HG02623 (cell line): ENCODE measurements around the gene ACER1.
"Not testable (repeated sequence)": the region's sequence is repeated elsewhere in the genome, so short reads cannot be mapped to it uniquely, and the experiment has no call there.

Experiments
- ATAC-seq: cut with Tn5 transposase; IDR thresholded peaks from one replicate; pipeline ENCODE4 v1.9.1; 2021; ENCODE audit warnings: moderate library complexity; ENCODE audit not compliant: unreplicated experiment

ACER1 gene

DNA sequence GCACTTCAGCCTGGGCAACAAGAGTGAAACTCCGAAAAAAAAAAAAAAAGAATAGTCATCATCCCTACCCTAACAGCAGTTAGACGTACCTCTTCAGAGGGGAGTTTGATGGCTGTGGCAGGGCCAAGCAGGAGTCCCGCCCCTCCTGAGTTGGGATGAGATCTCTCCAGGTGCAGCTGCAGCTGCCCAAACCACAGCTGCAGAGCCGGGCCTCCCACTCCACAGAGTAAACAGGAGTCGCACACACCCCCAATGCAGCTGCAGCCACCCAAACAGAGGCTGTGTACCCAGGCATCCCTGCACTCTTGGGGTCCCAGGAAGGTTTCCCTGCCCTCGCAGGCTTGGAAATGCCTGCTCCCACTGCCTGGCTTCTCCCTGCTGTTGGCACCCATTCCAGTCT lies 36.2 kb downstream of the ACER1 start:
- ATAC-seq = no peak

DNA sequence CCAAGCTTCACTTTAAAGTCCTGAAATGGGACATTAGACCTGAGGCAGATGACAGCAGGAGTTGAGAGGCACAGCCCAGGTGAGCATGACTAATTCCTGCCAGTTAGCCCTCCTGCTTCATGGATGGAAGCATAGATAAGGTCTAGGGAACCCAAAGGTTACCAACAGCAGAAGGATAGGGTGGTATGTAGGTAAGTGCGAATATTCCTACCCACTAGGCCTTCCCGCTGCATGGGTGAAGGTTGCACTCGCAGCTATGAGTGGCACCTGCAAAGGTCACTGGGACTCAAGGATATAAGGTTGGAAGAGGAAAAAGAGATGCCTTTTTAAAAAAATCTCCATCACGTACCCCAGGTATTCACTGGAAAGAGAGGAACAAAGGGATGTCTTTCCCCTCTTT lies 41.4 kb downstream of the ACER1 start:
- ATAC-seq = no peak

DNA sequence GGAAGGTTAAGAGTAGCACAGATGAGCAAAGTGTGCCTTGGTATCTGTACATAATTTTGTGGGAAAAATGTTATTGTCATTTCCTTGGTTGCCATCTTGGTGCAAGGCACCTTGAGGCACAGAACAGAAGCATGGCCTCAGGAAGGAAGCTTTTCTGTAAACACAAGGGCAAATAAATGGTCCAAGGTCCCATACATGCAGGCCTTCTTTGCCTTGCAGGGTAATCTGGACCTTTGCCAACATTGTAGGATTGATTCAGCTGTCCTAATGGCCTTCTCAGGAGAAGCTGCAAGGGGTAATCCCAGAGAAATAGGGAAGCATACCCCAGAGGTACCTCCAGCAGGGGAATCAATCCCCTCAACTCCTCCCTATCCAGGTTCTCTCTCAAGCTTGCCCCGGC lies 44.7 kb downstream of the ACER1 start:
- ATAC-seq = no peak

DNA sequence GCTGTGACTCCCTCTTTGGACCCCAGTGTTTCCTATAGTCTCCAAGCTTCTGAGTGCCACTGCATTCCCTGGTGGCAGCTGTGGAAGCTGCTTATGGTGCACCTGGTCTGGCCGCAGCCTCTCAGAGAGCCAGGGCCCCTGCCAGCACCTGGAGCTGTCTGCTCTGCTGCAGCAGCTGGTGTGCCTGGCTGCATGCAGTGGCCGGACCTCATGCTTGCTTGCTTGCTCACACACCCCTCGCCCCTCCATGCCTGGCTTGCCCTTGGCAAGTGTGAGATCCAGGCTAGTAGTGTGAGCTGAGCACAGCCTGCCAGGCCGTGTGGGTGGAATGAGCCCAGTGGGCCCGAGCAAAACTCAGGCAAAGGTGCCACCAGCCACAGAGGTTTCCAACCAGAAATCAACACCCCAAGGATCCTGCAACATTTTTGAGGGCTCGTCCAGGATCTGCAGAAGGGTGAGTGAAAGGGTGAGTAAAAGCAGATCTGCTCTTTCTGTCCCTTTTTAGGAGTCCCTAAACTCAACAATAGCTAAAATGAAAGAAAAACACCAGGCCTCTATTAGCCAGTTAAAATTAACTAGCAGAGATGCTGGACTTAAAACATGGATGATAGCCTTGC lies 46.0 kb downstream of the ACER1 start:
- no peak for ATAC-seq

DNA sequence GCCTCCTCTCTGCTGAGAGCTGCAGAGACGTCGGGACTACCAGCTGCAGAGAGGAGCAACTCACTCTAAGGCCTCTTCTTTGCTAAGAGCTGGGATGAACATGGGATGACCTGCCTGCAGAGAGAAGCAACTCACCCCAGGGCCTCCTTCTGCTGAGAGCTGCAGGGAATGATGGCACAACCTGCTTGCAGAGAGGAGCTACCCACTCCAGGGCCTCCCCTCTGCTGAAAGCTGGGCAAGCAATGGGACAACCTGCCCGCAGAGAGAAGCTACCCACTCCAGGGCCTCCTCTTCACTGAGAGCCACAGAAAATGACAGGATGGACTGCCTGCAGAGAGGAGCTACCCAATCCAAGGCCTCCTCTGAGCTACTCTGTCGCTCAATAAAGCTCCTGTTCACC lies 46.7 kb downstream of the ACER1 start:
- no peak for ATAC-seq

DNA sequence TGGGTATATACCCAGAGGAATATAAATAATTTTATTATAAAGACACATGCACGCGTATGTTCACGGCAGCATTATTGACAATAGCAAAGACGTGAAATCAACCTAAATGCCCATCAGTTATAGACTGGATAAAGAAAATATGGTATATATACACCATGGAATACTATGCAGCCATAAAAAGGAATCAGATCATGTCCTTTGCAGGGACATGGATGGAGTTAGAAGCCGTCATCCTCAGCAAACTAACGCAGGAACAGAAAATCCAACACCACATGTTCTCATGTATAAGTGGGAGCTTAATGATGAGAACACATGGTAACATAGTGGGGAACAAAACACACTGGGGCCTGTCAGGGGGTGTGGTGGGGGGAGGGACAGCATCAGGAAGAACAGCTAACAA lies 51.0 kb downstream of the ACER1 start:
- not testable (repeated sequence) for ATAC-seq

DNA sequence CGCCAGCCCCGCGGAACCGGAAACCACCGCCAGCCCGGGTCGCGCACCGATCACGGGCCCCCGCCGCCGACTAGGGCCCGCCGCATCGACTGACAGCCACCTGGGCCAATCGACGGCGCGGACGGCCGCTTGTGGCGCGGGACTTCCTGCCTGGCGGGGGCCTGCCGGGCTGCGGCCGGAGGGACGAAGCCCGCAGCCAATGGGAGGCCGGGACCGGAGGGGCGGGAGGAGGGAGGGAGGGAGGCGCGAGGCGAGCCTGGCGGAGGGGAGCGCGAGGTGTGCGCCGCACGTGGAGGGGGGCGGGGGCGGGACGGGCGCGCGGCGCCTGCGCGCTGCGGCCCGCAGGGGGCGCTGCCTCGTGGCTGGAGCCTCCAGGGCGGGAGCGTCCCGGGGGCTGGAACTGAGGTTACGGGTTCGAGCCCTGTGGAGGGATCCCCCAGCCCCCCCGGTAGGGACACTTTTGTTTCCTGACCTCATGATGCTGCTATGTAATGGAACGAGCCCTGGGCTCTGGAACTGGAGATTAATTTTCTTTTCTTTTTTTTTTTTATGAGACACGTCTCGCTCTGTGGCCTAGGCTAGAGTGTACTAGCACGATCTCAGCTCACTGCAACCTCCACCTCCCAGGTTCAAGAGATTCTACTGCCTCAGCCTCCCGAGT lies 53.4 kb downstream of the ACER1 start, which contains the start of gene MLLT1:
Gene MLLT1, minus strand, starts transcription at position 45 of the 661 bp plus-strand sequence. CDS start 191 bp downstream, outside the sequence.
- peak; percentile 89 for ATAC-seq

DNA sequence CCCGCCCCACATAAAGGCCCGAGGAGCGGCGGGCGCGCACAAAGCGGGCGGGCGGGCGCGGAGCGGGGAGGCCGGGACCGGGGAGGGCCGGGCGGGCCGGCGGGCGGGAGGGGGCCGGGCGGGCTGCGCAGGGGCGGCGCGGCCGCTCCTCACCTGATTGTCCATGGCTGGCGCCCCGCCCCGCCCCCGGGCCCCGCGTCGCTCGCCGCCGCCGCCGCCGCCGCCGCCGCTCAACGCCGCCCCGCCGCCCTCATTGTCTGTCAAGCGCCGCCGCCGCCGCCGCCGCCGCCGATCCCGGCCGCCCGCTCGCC lies 53.8 kb downstream of the ACER1 start:
- peak; percentile 24 for ATAC-seq

DNA sequence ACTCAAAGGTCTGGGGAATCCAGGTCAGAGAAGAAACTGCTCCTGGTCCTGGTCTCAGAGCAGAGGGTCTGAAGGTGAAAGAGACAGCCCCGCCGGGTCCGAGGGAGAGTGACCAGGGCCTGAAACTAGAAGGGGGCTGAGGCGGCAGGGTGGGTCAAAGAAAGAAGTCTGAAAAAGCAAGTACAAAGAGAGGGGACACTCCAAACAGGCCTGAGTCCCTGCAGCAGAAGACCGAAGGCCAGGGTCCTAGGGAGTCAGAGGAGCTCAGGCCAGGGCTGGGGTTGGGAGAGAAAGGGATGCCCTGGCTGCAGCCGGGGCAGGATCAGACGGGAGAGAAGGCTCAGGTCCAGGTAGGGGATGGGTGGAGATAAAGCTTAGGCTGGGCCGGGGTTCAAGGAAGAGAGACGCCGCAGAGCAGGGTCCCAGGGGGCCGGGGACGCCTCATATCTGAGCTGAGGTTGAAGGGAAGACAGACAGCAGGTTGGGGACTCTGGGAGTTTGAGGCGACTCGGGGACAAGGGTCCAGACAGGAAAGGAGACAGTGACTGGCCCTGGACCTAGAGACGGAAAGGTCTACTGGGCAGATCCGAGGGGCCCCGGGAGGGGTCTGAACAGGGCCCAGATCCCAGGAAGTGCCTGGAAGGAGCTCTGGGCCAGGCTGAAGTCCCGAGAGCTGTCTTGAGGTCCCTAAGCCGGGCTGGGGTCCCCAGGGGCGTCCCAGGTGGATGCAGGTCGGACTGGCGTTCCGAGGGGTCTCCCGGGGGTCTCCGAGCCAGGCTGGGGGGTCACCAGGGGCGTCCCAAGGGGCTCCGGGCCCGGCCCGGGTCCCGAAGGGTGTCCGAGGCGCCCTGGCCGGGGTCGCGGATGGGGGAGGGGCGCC lies 54.4 kb downstream of the ACER1 start:
- no peak for ATAC-seq

DNA sequence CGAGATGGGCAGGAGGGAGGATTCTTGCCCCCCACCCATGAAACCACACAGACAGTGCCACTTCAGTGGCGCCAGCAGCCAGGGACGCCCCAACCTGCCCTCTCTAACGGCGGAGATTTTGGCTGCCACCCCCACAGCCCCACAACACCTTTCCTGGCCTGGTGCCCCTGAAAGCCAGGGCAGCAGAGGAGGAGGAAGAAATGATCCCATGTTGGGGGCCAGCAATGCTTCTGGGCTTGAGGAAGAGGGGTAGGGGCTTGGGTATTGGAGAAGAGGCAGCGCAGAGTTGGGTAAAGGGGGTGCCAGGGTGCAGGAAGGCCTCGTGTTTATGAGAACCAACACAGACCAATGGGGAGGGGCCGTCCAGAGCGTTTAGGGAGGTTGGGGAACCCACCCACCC lies 55.4 kb downstream of the ACER1 start:
- no peak for ATAC-seq

DNA sequence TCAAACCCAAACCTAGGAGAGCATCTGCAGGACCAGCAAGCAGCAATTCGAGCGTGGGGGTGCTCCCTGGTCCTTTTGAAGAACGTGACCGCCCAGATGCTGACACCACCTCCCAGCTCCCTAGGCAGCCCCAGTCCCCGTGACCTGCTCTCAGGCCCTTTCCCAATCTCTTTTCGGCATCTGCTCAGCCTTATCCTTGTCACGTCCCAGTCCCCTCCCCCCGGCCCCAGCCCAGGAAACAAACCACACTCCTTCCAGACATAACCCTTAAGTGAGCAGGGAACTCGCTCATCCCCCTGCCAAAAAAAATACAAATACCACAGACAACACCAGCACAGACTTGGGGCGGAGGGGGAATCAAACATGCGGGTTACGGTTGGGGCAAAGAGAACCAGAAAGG lies 57.0 kb downstream of the ACER1 start:
- no peak for ATAC-seq

DNA sequence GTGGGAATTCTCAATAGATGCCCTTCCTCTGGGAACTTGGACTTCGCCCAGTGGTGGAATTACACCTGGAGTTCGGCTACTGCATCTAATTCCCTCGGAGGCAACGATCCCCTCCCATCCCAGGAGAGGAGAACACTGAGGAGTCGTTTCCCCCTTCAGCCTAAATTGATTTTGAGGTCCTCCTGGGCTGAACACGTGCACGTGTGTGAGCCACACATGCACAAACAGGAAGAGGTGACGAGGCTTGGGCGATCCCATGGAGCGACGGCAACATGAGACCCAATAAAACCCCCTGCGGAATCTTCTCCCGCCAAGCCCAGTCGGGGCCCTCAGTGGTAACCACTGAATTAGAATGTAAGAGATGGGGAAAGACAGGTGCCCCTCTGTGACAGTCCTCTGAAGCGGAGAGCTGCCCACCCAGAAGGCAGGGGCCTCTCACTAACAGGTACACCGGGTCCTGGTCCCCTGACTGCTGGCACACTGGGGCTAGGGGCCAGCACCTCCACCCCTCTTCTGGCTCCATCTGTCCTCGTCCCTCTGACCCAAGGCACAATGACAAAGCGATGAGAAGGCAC lies 58.2 kb downstream of the ACER1 start:
- no peak for ATAC-seq

DNA sequence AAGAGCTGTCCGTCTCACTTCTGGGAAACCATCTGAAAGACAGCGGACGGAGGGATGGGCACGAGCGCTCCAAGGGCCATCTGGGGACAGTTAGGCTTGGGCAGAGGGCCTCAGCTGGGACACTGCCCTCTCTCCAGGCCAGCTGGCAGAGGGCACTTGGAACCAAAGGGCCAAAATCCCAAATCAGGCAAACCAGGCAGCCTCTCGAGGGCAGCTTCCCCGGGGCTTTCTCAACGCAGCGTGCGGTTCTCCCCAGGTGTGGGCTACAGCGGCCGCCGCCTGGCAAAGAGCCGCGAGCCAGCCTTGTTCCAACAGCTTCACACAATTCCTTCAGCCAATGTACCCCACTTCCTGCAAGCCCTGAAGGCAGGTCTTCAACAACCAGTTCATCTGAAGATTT lies 58.7 kb downstream of the ACER1 start:
- no peak for ATAC-seq

DNA sequence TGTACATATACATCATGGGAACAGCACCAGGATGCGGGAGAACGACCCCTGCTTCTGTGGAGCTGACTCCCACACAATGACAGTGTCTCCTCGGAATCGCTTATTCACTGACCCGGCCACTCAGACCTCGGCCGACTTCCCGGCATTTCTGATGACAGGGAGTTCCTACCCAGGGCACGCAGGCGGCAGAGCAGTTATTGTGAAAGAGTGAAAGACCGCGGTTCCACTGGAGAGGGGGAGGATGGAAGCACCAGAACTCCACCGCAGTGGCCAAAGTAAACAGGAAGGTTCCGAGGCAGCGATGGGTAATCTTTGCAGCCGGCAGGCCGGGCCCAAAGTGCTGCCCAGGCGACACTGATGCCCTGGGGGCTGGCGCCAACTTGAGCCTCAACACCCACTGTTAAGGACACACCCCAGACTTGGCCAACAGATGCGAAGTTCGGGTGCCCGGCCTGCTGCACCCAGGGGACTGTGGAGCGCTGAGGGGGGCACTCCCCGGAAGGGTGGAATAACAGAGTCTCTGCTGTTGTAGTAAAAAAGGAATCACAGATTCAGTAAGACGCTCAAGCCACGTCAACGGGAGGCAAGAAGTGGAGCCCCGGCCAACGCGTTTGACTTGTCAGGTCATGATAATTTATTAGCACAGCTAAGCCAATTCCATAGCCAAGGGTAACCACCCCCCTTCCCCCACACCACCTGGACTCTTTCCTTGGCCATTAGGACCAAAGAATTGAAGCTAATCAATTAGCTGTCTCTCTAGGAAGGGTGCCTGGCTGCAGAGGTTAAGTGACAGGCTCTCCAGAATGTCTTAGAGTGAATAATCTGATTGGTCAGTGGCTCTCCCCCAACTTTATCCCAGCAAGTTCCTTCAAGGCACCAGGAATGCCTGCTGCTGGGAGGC lies 59.5 kb downstream of the ACER1 start:
- ATAC-seq = no peak

DNA sequence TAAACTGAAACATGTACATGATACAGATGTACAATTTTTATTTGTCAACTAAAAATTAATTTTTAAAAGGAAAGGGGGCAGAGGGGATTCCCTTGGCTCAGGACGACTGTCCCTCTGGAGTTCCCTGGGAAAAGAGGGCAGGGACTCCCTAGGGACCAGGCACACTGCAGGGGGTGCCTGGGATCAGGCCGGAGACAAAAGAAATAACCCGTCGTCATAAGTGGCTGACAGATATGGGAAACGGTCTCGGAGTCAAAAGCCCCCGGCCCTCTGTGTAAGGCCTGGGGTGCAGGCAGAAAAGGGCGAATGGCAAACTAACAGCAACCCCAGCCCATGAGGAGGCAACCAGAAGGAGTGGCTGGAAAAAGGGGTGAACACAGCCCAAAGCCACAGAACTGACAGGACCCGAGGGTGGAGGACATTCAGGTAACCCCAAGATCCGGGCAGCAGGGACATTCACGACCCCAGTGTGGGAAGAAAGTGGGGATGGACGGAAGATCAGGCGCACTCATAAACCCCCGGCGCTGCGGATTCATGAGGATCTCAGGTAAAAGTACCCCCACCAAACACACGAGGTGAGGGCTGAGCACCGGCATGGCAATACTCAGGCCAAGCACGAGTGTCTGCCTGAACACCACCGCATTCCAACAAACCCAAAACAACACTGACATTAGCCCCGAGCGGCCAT lies 60.4 kb downstream of the ACER1 start:
- ATAC-seq = no peak

DNA sequence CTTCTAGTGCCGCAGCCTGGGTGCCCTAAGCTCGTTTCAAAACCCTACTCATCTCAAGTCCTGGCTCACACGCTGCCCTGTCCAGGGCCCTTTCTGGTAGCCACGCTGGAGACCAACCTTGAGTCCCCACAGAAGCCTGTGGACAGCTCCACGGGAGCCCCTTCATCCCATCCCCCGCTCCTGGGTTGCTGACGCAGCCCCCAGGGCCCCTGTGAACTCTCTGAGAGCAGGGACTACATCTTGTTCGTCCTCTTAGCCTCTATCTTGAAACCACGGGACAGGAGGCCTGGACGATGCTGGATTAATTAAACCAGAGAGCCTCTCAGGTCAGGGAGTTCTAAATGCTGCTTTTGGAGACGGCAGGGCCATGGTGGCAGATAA lies 61.0 kb downstream of the ACER1 start:
- no peak for ATAC-seq

DNA sequence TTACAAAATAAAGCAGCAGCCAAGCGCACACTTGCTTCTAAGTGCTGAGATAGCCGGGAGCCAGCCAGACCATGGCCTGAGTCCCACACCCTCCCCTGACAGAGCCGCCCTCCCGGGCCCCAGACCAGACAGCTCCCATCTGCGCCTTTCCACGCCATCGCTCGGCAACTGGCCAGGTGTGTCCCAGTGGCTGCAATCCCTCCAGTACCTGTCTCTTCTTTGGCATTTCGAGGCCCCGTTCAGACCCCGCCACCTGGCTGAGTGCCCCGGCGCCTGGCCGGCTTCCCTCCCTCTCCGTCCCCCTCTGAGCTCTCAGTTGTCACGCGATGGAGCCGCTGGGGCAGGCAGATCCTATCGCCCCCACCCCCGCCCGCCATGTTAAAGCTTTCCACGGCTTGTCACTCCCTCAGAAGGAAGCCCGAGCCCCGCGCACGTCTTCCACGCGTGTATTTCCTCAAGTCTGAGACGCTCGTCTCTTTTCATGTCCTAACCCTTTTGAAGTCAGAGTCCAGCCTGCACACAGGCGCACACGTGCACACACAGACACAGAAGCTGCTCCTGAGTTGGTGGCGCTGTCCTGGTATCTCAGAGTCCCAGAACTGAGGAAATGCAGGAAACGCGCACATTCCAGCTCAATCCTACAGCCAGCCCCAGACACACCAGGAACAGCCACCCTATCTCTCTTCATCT lies 61.5 kb downstream of the ACER1 start:
- no peak for ATAC-seq

DNA sequence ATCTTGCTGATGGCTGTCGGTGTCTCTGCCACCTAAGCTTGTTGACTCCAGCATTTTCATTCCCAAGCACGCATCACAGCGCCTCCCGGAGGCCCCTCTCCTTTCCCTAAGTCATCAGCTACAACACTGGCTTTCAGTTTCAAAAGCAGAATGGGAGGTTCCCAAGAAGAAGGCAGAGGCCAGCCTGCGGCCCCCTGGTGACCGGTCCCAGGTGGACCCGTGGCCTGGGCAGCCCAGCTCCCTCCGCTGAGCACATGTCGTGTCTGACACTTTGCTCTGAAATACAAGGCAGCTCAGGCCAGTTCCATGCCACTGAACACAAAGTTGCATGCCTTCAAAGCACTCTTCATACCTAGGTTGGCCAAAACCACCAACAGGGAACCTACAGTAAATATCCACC lies 62.2 kb downstream of the ACER1 start:
- ATAC-seq = no peak

DNA sequence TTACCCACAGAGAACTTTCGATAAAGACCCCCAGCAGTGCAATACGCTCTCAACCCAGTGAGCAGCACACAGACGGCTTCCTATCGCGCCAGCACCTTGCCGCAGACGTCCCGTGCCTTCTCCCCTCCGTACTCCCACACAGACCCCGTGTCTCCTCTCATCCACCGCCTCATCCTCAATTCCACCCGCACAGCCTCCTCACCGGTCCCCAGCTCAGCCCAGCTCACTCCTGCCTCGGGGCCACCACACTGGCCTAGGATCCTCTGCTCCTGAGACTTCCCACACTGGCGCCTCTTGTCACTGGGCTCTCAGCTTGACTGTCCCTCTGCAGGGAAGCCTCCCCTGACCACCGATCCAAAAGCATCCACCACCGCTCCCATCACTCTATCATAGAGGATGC lies 62.6 kb downstream of the ACER1 start:
- no peak for ATAC-seq
